H1 (cell line): Measurements from ENCODE around the gene PLPP7. TPM values are rescaled to one million over a fixed set of nuclear protein-coding genes. Genes with fewer than 3 reads are reported as not detected.

Source experiments
- CTCF ChIA-PET: fragments of 300-600 bp; sonication (Branson Sonifier 250); formaldehyde crosslinking; loops from one replicate; lab custom pipeline; 2021; ENCODE audit not compliant: partially characterized antibody; lab: Charles Lee
- POLR2A ChIA-PET: fragments of 300-600 bp; sonication (Branson Sonifier 250); formaldehyde crosslinking; loops from one replicate; lab custom pipeline; 2021; ENCODE audit warnings: inconsistent platforms; ENCODE audit not compliant: partially characterized antibody; lab: Charles Lee
- DNase-seq, 2 experiments: peaks; one replicate each; pipeline versions ENCODE4 v3.0.0 to v3.0.0-alpha.2; 2010 to 2022; ENCODE audit warnings: low spot score in 2 of 2, low read depth in 1 of 2, mixed read lengths in 1 of 2
- FAIRE-seq: peaks from 2 replicates; lab custom pipeline; 2011; peaks lifted over from hg19 to GRCh38; lab: Jason Lieb, UNC
- H2AFZ ChIP-seq: 2 replicates; pipeline ENCODE4 v1.8.1; 2012; ENCODE audit warnings: low read length, inconsistent platforms
- H2AK5ac ChIP-seq: 2 replicates; pipeline ENCODE4 v1.6.1; 2013; ENCODE audit warnings: low read depth, low read length
- H2BK120ac ChIP-seq: replicated peaks from 2 replicates; pipeline ENCODE3; 2013; ENCODE audit warnings: low read depth, low read length, inconsistent platforms
- H2BK12ac ChIP-seq: 2 replicates; pipeline ENCODE4 v1.6.1; 2013; ENCODE audit warnings: low read depth, low read length
- H2BK15ac ChIP-seq: 2 replicates; pipeline ENCODE4 v1.6.1; 2013; ENCODE audit warnings: low read length
- H2BK20ac ChIP-seq: 2 replicates; pipeline ENCODE4 v1.6.1; 2013; ENCODE audit warnings: low read length
- H2BK5ac ChIP-seq: 2 replicates; pipeline ENCODE4 v1.6.1; 2013; ENCODE audit warnings: low read depth, low read length
- H3K14ac ChIP-seq: 2 replicates; pipeline ENCODE4 v1.6.1; 2013; ENCODE audit warnings: inconsistent platforms; ENCODE audit not compliant: insufficient read length
- H3K18ac ChIP-seq: 2 replicates; pipeline ENCODE4 v1.6.1; 2013; ENCODE audit warnings: low read length; ENCODE audit errors: extremely low read depth
- H3K23ac ChIP-seq: 2 replicates; pipeline ENCODE4 v1.6.1; 2013; ENCODE audit warnings: inconsistent platforms; ENCODE audit not compliant: insufficient read length
- H3K23me2 ChIP-seq: 2 replicates; pipeline ENCODE4 v1.6.1; 2013; ENCODE audit warnings: low read depth, low read length
- H3K27ac ChIP-seq: 2 replicates; pipeline ENCODE4 v1.6.1; 2011; ENCODE audit warnings: low read depth, low read length, inconsistent platforms
- H3K27me3 ChIP-seq, 4 experiments: replicated peaks in 1 of 4; 1 replicate in 1 of 4; 2 replicates in 3 of 4; pipeline versions ENCODE4 v1.6.1 to v1.8.1; 2011 to 2013; ENCODE audit warnings: low read length in 3 of 4, mild to moderate bottlenecking in 3 of 4, inconsistent platforms in 2 of 4, mixed read lengths in 2 of 4, moderate library complexity in 1 of 4; ENCODE audit not compliant: control insufficient read depth in 3 of 4, insufficient read depth in 3 of 4; ENCODE audit errors: extremely low read depth in 1 of 4
- H3K36me3 ChIP-seq, 4 experiments: 2 replicates each; pipeline versions ENCODE4 v1.6.1 to v1.8.1; 2011 to 2013; ENCODE audit warnings: mild to moderate bottlenecking in 4 of 4, low read length in 3 of 4, moderate library complexity in 2 of 4, control low read depth in 1 of 4, inconsistent platforms in 1 of 4; ENCODE audit not compliant: insufficient read depth in 4 of 4, control insufficient read depth in 2 of 4
- H3K4ac ChIP-seq: replicated peaks from 2 replicates; pipeline ENCODE3; 2013; ENCODE audit warnings: low read length, low read depth, mixed read lengths, inconsistent platforms; ENCODE audit not compliant: insufficient read length
- H3K4me1 ChIP-seq, 4 experiments: replicated peaks in 1 of 4; 1 replicate in 1 of 4; 2 replicates in 3 of 4; pipeline versions ENCODE4 v1.6.1 to v1.8.1; 2011 to 2013; ENCODE audit warnings: low read length in 3 of 4, inconsistent platforms in 2 of 4, mixed read lengths in 1 of 4; ENCODE audit not compliant: insufficient read depth in 4 of 4, control insufficient read depth in 3 of 4
- H3K4me2 ChIP-seq, 2 experiments: 2 replicates each; pipeline versions ENCODE4 v1.6.1 to v1.8.1; 2011 to 2013; ENCODE audit warnings: low read depth in 2 of 2, low read length in 2 of 2, control low read depth in 1 of 2, inconsistent platforms in 1 of 2, mild to moderate bottlenecking in 1 of 2; ENCODE audit not compliant: insufficient read depth in 1 of 2
- H3K4me3 ChIP-seq, 4 experiments: fragments of 200-600, 300-600 bp in 1 of 4; sonication (generic), shearing (Covaris generic), sonication (Bioruptor Twin) in 1 of 4; 2 replicates each; pipeline versions ENCODE4 v1.5.1 to v1.8.1; 2011 to 2016; ENCODE audit warnings: low read length in 4 of 4, low read depth in 3 of 4, control low read depth in 2 of 4, inconsistent platforms in 2 of 4, mild to moderate bottlenecking in 2 of 4, mixed read lengths in 1 of 4, moderate library complexity in 1 of 4; ENCODE audit not compliant: insufficient read depth in 2 of 4; ENCODE audit errors: extremely low read depth in 1 of 4
- H3K56ac ChIP-seq: replicated peaks from 2 replicates; pipeline ENCODE3; 2013; ENCODE audit warnings: low read depth, mild to moderate bottlenecking, mixed read lengths, low read length, inconsistent platforms; ENCODE audit not compliant: insufficient read length
- H3K79me1 ChIP-seq: 2 replicates; pipeline ENCODE4 v1.6.1; 2013; ENCODE audit warnings: low read depth, low read length, control low read depth
- H3K79me2 ChIP-seq, 2 experiments: 2 replicates each; pipeline versions ENCODE4 v1.6.1 to v1.8.1; 2012 to 2013; ENCODE audit warnings: low read length in 2 of 2, mild to moderate bottlenecking in 2 of 2, inconsistent platforms in 1 of 2; ENCODE audit not compliant: insufficient read depth in 2 of 2, control insufficient read depth in 1 of 2
- H3K9ac ChIP-seq, 4 experiments: replicated peaks in 1 of 4; 1 replicate in 1 of 4; 2 replicates in 3 of 4; pipeline versions ENCODE4 v1.6.1 to v1.8.1; 2011 to 2013; ENCODE audit warnings: low read depth in 3 of 4, low read length in 3 of 4, control low read depth in 2 of 4, mild to moderate bottlenecking in 2 of 4, moderate library complexity in 2 of 4, inconsistent platforms in 1 of 4; ENCODE audit errors: extremely low read depth in 1 of 4
- H3K9me3 ChIP-seq, 2 experiments: 2 replicates each; pipeline versions ENCODE4 v1.6.1 to v1.8.1; 2012 to 2013; ENCODE audit warnings: mild to moderate bottlenecking in 2 of 2, moderate library complexity in 2 of 2, control low read depth in 1 of 2, inconsistent platforms in 1 of 2, low read depth in 1 of 2, low read length in 1 of 2, mixed read lengths in 1 of 2; ENCODE audit not compliant: insufficient read depth in 2 of 2
- H4K20me1 ChIP-seq, 2 experiments: replicated peaks in 1 of 2; 2 replicates each; pipeline versions ENCODE3 to v1.8.1; 2011 to 2013; ENCODE audit warnings: inconsistent platforms in 2 of 2, low read length in 2 of 2, mild to moderate bottlenecking in 1 of 2; ENCODE audit not compliant: insufficient read depth in 2 of 2, control insufficient read depth in 1 of 2
- H4K5ac ChIP-seq: 2 replicates; pipeline ENCODE4 v1.6.1; 2013; ENCODE audit warnings: low read length, low read depth, mixed read lengths, inconsistent platforms; ENCODE audit not compliant: insufficient read length
- H4K8ac ChIP-seq: 2 replicates; pipeline ENCODE4 v1.8.0; 2013; ENCODE audit warnings: mild to moderate bottlenecking, moderate library complexity, low read length, inconsistent platforms; ENCODE audit not compliant: insufficient read depth; ENCODE audit errors: extremely low read depth
- H4K91ac ChIP-seq: replicated peaks from 2 replicates; pipeline ENCODE3; 2013; ENCODE audit warnings: low read length, mixed read lengths, inconsistent platforms; ENCODE audit not compliant: insufficient read length
- EGR1 ChIP-seq: IDR thresholded peaks from 2 replicates; pipeline ENCODE4 v1.6.1; 2011; ENCODE audit warnings: low read depth, low read length, borderline replicate concordance
- EZH2 ChIP-seq: fragments of 200-600 bp; sonication (generic); IDR thresholded peaks from 2 replicates; pipeline ENCODE4 v1.7.1; 2012; ENCODE audit warnings: low read depth, mild to moderate bottlenecking, moderate library complexity, low read length, inconsistent platforms; ENCODE audit not compliant: severe bottlenecking
- SAP30 ChIP-seq: fragments of 300-600 bp; sonication (generic); IDR thresholded peaks from 2 replicates; pipeline ENCODE4 v1.7.1; 2012; ENCODE audit warnings: low read length, moderate library complexity, mild to moderate bottlenecking, inconsistent platforms; ENCODE audit not compliant: insufficient read depth, insufficient replicate concordance
- SUZ12 ChIP-seq: fragments of 200-600 bp; sonication (generic); IDR thresholded peaks from 2 replicates; pipeline ENCODE4 v1.6.1; 2012; ENCODE audit warnings: mild to moderate bottlenecking, inconsistent platforms, low read length, moderate library complexity, mixed read lengths
- TAF1 ChIP-seq: IDR thresholded peaks from 2 replicates; pipeline ENCODE4 v1.6.1; 2011; ENCODE audit warnings: mild to moderate bottlenecking, low read depth, low read length
- TAF7 ChIP-seq: optimal IDR thresholded peaks from 2 replicates; pipeline ENCODE3; 2011; ENCODE audit warnings: low read depth, mild to moderate bottlenecking, inconsistent platforms, low read length, moderate library complexity, borderline replicate concordance
- USF2 ChIP-seq: IDR thresholded peaks from 2 replicates; pipeline ENCODE4 v1.6.1; 2011; ENCODE audit warnings: low read length, improper control_type of control experiment
- whole genome bisulfite sequencing, 2 experiments: shearing (Covaris generic) in 1 of 2; methylation state at CpG; one replicate each; pipeline versions ENCODE4 v1.1.6 to v1.1.7; 2013 to 2015; ENCODE audit warnings: low lambda C conversion rate in 2 of 2, mixed read lengths in 2 of 2, inconsistent platforms in 1 of 2, low coverage in 1 of 2, missing lambda C conversion rate in 1 of 2; ENCODE audit not compliant: insufficient replicate concordance in 2 of 2, insufficient coverage in 1 of 2, insufficient read length in 1 of 2; ENCODE audit errors: extremely low coverage in 1 of 2, missing lambda C conversion rate in 1 of 2; 5-methylcytosine and 5-hydroxymethylcytosine counted together
- polyA plus RNA-seq, 7 experiments: library from polyadenylated mRNA; depleted of rRNA in 3 of 7; stranded (reverse) in 5 of 7; unstranded in 2 of 7; fragments of >200 nt in 5 of 7; fragments of 200-250 nt in 2 of 7; gene quantifications; 1 replicate in 5 of 7; 2 replicates in 1 of 7; 4 replicates in 1 of 7; pipeline versions ENCODE4 v1.2.1 to v1.2.3, GENCODE V29; 2011 to 2013; ENCODE audit warnings: missing spikeins in 2 of 7, mixed read lengths in 2 of 7
- total RNA-seq: library from RNA; stranded (reverse); fragmentation: NEBNext Ultra II Directional; extraction: Animal tissue kit (Norgen Biotek cat#: 25700); gene quantifications from 2 replicates; pipeline ENCODE4 v1.2.1, GENCODE V29; 2021

The PLPP7 gene
- total and polyA plus RNA-seq, 2 of the 8 experiments (the other 6 are each of a cell fraction or from before 2014, with no cell fraction given) = 3.4 to 3.9 TPM

GRCh38 chr9:131323629-131324028 lies 34.1 kb downstream of the PLPP7 start:
- no peaks in the 10 kb centered on the region for H3K79me2 ChIP-seq
- H3K18ac ChIP-seq = no peak overlapping the region; the same call in 1 of the 2 replicates
- DNase-seq (no peak), FAIRE-seq (no peak)
- H3K9me3 ChIP-seq = no peaks in the 10 kb centered on the region
- no peaks in the 10 kb centered on the region for H3K23me2 ChIP-seq
- H2AK5ac ChIP-seq = no peak overlapping the region
- no peak overlapping the region for H3K14ac ChIP-seq
- H2BK5ac ChIP-seq = no peak overlapping the region
- no peak overlapping the region for H3K9ac ChIP-seq
- no peak overlapping the region for H4K5ac ChIP-seq
- H3K56ac ChIP-seq = no peak overlapping the region
- H3K4ac ChIP-seq = no peak overlapping the region
- H2BK120ac ChIP-seq = no peak overlapping the region
- H3K36me3 ChIP-seq = no peaks in the 10 kb centered on the region
- no peak overlapping the region for H3K27ac ChIP-seq
- ChIA-PET CTCF (interaction anchor here (0.5 to 3.0 kb wide), 8 partner anchors 9 to 803 kb away, joined by 3 to 9 read pairs (median 3); partner anchors contain the start of gene PLPP7), POLR2A (interaction anchor here (2.0 kb wide), 1 partner anchor 9 kb away, joined by 7 read pairs; no protein-coding TSS in a partner anchor)
- H2AFZ ChIP-seq = no peak overlapping the region
- no peak overlapping the region for H3K23ac ChIP-seq
- H3K27me3 ChIP-seq = no peaks in the 10 kb centered on the region
- TF ChIP-seq SUZ12 (no peak), SAP30 (no peak), EGR1 (no peak), TAF7 (no peak), TAF1 (no peak), EZH2 (no peak), USF2 (no peak)
- H3K79me1 ChIP-seq = no peaks in the 10 kb centered on the region
- H4K91ac ChIP-seq = no peak overlapping the region
- H3K4me3 ChIP-seq = no peak overlapping the region
- no peak overlapping the region for H4K8ac ChIP-seq
- no peak overlapping the region for H2BK15ac ChIP-seq
- no peak overlapping the region for H2BK20ac ChIP-seq
- 87% methylated on average over 8 of the region's 8 CpGs; no CpG with 5 or more reads in 1 of the 2 experiments for WGBS, 2 experiments
- no peak overlapping the region for H2BK12ac ChIP-seq
- H3K4me2 ChIP-seq = no peak overlapping the region
- no peaks in the 10 kb centered on the region for H4K20me1 ChIP-seq
- no peaks in the 10 kb centered on the region for H3K4me1 ChIP-seq
